Measurements from ENCODE around the gene NKTR. TPM values are rescaled to one million over a fixed set of nuclear protein-coding genes. Genes with fewer than 3 reads are reported as not detected.

NKTR gene
- total RNA-seq, 1 donor from 2014 or later, result 87.3 TPM

DNA sequence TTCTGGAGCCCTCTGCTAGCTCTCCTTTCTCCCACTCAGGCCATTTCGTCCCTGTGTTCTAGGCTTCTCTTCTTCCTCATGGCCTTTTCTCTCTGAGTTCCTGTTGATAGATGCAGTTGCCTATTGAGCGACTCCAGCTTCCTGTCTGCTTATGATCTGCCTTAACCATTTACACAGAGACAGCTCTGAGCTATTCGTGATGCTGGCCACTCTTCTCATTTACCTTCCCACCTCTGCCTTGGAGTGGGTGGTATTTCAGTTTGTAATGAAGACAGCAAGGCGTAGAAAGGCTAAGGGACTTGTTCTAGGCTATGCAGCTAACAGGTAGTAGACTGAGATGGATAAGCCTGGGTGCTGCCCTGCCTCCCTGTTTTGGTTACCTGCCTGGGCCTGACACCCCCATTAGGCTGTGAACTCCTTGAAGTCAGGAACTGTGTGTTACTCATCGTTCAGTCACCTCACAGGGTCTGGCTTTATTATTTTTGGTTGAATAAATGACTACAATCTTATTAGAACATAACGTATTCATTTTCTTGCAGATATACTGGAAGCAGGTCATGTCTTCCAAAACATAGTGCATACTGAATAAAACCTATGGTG is 40.4 kb downstream of the NKTR start:
- TF ChIP-seq, protein P1, sequence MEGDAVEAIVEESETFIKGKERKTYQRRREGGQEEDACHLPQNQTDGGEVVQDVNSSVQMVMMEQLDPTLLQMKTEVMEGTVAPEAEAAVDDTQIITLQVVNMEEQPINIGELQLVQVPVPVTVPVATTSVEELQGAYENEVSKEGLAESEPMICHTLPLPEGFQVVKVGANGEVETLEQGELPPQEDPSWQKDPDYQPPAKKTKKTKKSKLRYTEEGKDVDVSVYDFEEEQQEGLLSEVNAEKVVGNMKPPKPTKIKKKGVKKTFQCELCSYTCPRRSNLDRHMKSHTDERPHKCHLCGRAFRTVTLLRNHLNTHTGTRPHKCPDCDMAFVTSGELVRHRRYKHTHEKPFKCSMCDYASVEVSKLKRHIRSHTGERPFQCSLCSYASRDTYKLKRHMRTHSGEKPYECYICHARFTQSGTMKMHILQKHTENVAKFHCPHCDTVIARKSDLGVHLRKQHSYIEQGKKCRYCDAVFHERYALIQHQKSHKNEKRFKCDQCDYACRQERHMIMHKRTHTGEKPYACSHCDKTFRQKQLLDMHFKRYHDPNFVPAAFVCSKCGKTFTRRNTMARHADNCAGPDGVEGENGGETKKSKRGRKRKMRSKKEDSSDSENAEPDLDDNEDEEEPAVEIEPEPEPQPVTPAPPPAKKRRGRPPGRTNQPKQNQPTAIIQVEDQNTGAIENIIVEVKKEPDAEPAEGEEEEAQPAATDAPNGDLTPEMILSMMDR (IDR thresholded peaks at IDR 0.05), result no peak
- peaks cover 4% of the 10 kb centered on the region for H3K4me1 ChIP-seq
- no peaks in the 10 kb centered on the region for H3K27me3 ChIP-seq (ENCODE audit: low read depth)
- DNase-seq (no peak), ATAC-seq (no peak)
- H3K9me3 ChIP-seq, result no peaks in the 10 kb centered on the region
- H3K4me3 ChIP-seq, result no peak overlapping the region
- H3K36me3 ChIP-seq, result peaks cover 100% of the 10 kb centered on the region
- no peak overlapping the region for H3K27ac ChIP-seq
- intact Hi-C loops (cut with DNase I), result no loop called here

DNA sequence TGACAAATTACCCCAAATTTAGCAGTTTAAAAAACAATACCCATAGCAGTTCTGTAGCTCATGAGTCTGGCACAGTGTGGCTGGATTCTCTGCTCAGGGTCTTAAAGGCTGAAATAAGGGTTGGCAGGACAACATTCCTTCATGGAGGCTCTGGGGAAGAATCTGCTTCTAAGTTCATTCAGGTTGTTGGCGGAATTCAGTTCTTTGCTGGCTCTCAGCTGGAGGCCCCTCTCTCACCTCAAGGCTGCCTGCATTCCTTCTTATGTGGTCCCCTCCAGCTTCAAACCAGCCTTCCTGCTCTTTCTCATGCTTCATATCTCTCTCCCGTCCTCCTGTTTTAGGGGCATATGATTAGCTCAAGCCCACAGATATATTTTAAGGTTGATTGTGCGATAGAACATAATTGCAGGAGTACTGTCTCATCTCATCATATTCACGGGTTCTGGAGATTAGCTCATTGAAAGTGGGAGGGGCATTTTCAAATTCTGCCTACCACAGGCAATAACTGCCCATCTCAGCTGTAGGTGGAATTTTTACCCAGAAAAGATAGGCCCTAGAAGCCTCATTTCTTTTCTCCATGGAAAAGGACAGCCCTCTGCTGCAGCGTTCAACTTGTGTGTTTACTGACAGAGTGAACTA is 47.5 kb downstream of the NKTR start:
- Histone ChIP-seq H3K27me3 (ENCODE audit: low read depth) (no peaks in the 10 kb centered on the region), H3K27ac (no peak overlapping the region), H3K9me3 (no peaks in the 10 kb centered on the region), H3K4me3 (no peak overlapping the region), H3K4me1 (peaks cover 17% of the 10 kb centered on the region), H3K36me3 (peaks cover 70% of the 10 kb centered on the region)
- intact Hi-C loops (cut with DNase I), result no loop called here
- ATAC-seq (no peak), DNase-seq (no peak)
- TF ChIP-seq, protein P1 (IDR thresholded peaks at IDR 0.05), result no peak

DNA sequence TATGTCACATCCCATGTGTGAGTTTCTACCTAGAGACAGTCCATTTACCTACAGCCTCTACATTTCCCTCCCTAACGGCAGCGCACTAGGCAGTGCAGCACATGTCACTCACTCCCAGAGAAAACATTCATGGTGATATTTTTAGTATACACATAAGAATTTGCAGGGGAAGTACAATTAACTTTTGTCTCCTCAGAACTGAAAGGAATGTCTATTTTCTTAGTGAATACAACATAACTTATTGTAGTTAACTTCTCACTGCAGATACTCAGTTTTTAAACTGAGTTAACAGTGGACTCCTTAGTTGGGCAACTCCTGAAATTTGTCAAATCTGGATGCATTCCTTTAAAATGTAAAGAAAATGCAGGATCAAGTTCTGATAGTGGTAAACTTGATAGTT is 48.5 kb downstream of the NKTR start:
- peaks cover 59% of the 10 kb centered on the region for H3K36me3 ChIP-seq

GRCh38 chr3:42649783-42650182 is 49.3 kb downstream of the NKTR start:
- Histone ChIP-seq H3K27me3 (ENCODE audit: low read depth) (no peaks in the 10 kb centered on the region), H3K36me3 (peaks cover 51% of the 10 kb centered on the region), H3K4me1 (peaks cover 29% of the 10 kb centered on the region), H3K27ac (no peak overlapping the region), H3K9me3 (no peaks in the 10 kb centered on the region), H3K4me3 (no peak overlapping the region)
- TF ChIP-seq, protein P1 (IDR thresholded peaks at IDR 0.05), result no peak
- intact Hi-C loops (cut with DNase I), result no loop called here
- no peak for DNase-seq
- no peak for ATAC-seq

More for the DNA sequence above, 48.5 kb downstream of the NKTR start:
- no peaks in the 10 kb centered on the region for H3K9me3 ChIP-seq
- no peak for ATAC-seq
- H3K4me3 ChIP-seq, result no peak overlapping the region
- TF ChIP-seq, protein P1 (IDR thresholded peaks at IDR 0.05), result no peak
- intact Hi-C loops (cut with DNase I), result no loop called here
- no peak overlapping the region for H3K27ac ChIP-seq
- H3K27me3 ChIP-seq (ENCODE audit: low read depth), result no peaks in the 10 kb centered on the region
- no peak for DNase-seq
- peaks cover 27% of the 10 kb centered on the region for H3K4me1 ChIP-seq

DNA sequence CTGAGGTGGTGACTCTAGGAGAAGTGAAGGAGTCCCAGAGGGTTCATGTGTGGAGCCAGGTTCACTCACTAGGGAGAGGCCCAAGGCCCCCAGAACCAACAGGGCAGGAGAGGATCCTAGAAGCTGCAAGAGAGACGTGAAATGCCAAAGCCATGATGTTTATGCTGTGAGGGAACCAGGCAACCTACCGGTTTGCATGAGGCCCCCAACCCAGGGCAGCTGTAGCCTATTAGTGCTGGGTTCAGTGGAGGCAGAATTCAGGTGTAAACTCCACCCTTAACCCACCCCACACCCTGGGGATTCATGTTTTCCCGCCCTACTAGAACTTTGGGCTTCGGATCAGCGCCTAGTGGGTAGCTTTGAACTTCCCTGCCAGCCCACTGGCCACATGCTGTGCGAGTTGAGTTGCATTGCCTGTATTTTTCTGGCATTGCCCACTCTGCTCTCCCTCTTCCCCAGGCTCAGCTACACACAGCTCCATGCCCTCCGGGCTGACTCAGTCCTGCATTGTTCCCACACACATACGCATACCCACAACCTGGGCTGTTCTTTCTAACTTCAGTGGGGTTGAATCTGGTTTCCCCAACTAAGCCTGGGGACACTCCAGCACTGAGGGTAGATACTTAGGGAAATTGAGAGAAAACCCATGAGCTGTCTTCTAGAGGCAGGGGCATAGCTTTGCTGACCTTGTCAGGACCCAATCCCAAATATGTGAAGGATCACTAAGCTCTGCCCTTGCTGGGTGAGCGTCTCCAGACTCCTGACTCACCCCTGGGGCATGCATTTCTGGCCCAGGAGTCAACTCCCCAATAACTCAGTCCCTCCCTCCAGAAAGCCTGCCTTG is 51.0 kb downstream of the NKTR start:
- Histone ChIP-seq H3K27me3 (ENCODE audit: low read depth) (no peaks in the 10 kb centered on the region), H3K9me3 (no peaks in the 10 kb centered on the region), H3K4me1 (peaks cover 43% of the 10 kb centered on the region), H3K36me3 (peaks cover 34% of the 10 kb centered on the region), H3K27ac (no peak overlapping the region), H3K4me3 (no peak overlapping the region)
- ATAC-seq, result no peak
- TF ChIP-seq, protein P1 (IDR thresholded peaks at IDR 0.05), result no peak
- intact Hi-C loops (cut with DNase I), result no loop called here
- DNase-seq, result no peak

Data from lower lobe of right lung (tissue), 2 donors.